ENCODE data around the gene FAM8A1. TPM values are rescaled to one million over a fixed set of nuclear protein-coding genes. Genes with fewer than 3 reads are reported as not detected.
A peak's percentile ranks its signal among the peaks of the same experiment; 100 is the strongest.

The FAM8A1 gene
- 10 to 100 TPM; 35.6 to 47.6 (median 36.2) TPM for total RNA-seq

- peak; percentile 54 to 91 (median 66) for TF ChIP-seq CTCF (IDR thresholded peaks at IDR 0.05)
- TF ChIP-seq POLR2A (IDR thresholded peaks at IDR 0.05), result peak; percentile 62 to 84
- peak; percentile 15 to 94 for TF ChIP-seq EP300 (IDR thresholded peaks at IDR 0.05)
- 2 to 6% methylated on average over 26 to 30 of the region's 42 CpGs for WGBS, 2 donors
- H3K9me3 ChIP-seq, result no peaks in the 10 kb centered on the region
- H3K4me1 ChIP-seq, result peaks cover 0 to 28% (median 4%) of the 10 kb centered on the region in 4 donors
- peak; percentile 89 to 92 for DNase-seq (ENCODE audit: low spot score in 2 of 2)
- no peaks in the 10 kb centered on the region for H3K27me3 ChIP-seq
- peak within 1 kb of the TSS; percentile 80 to 100 (median 95) for H3K4me3 ChIP-seq
- peak within 1 kb of the TSS; percentile 95 to 99 (median 98) for H3K27ac ChIP-seq
- H3K36me3 ChIP-seq, result peaks cover 0 to 19% (median 0%) of the 10 kb centered on the region in 3 donors
These were observed at the start of gene FAM8A1 for GRCh38 chr6:17599877-17600526. FAM8A1 (plus strand) TSS chr6:17600302; CDS start chr6:17600410, 108 bp downstream.

- no peak for DNase-seq (ENCODE audit: low spot score in 2 of 2)
- H3K36me3 ChIP-seq, result no peaks in the 10 kb centered on the region
- no peaks in the 10 kb centered on the region for H3K9me3 ChIP-seq
- H3K4me3 ChIP-seq, result no peak overlapping the region
- H3K27ac ChIP-seq, result no peak overlapping the region
- 91 to 97% methylated on average over 9 of the region's 9 CpGs for WGBS, 2 donors
- TF ChIP-seq EP300 (IDR thresholded peaks at IDR 0.05) (no peak), POLR2A (IDR thresholded peaks at IDR 0.05) (no peak), CTCF (IDR thresholded peaks at IDR 0.05) (no peak)
- H3K4me1 ChIP-seq, result no peaks in the 10 kb centered on the region
- no peaks in the 10 kb centered on the region for H3K27me3 ChIP-seq
These were observed 48.6 kb upstream of the FAM8A1 start for GRCh38 chr6:17551383-17551958.

GRCh38 chr6:17552861-17553260 is 47.2 kb upstream of the FAM8A1 start:
- H3K36me3 ChIP-seq, result no peaks in the 10 kb centered on the region
- TF ChIP-seq CTCF (IDR thresholded peaks at IDR 0.05) (no peak), EP300 (IDR thresholded peaks at IDR 0.05) (no peak), POLR2A (IDR thresholded peaks at IDR 0.05) (no peak)
- 51 to 84% methylated on average over 3 of the region's 3 CpGs for WGBS, 2 donors

GRCh38 chr6:17556014-17556413 is 44.1 kb upstream of the FAM8A1 start:
- DNase-seq (ENCODE audit: low spot score in 2 of 2), result no peak
- WGBS, 2 donors, result 84 to 90% methylated on average over 4 of the region's 4 CpGs
- H3K27ac ChIP-seq, result no peak overlapping the region
- H3K4me3 ChIP-seq, result no peak overlapping the region
- H3K9me3 ChIP-seq, result no peaks in the 10 kb centered on the region
- no peaks in the 10 kb centered on the region for H3K36me3 ChIP-seq
- H3K27me3 ChIP-seq, result no peaks in the 10 kb centered on the region
- TF ChIP-seq EP300 (IDR thresholded peaks at IDR 0.05) (no peak), CTCF (IDR thresholded peaks at IDR 0.05) (no peak), POLR2A (IDR thresholded peaks at IDR 0.05) (no peak)
- no peaks in the 10 kb centered on the region for H3K4me1 ChIP-seq

More at GRCh38 chr6:17552861-17553260, 47.2 kb upstream of the FAM8A1 start:
- Histone ChIP-seq H3K27me3 (no peaks in the 10 kb centered on the region), H3K4me3 (no peak overlapping the region), H3K27ac (no peak overlapping the region), H3K4me1 (no peaks in the 10 kb centered on the region), H3K9me3 (no peaks in the 10 kb centered on the region)
- DNase-seq (ENCODE audit: low spot score in 2 of 2), result no peak

- H3K9me3 ChIP-seq, result peaks cover 0 to 13% (median 0%) of the 10 kb centered on the region in 4 donors
- no peaks in the 10 kb centered on the region for H3K36me3 ChIP-seq
- H3K27ac ChIP-seq, result no peak overlapping the region
- no peak overlapping the region for H3K4me3 ChIP-seq
- H3K4me1 ChIP-seq, result no peaks in the 10 kb centered on the region
- TF ChIP-seq CTCF (IDR thresholded peaks at IDR 0.05) (no peak), POLR2A (IDR thresholded peaks at IDR 0.05) (no peak), EP300 (IDR thresholded peaks at IDR 0.05) (no peak)
- DNase-seq (ENCODE audit: low spot score in 2 of 2), result no peak
- no peaks in the 10 kb centered on the region for H3K27me3 ChIP-seq
- WGBS, 2 donors, result 87 to 92% methylated on average over 3 of the region's 3 CpGs
These were observed 37.5 kb upstream of the FAM8A1 start for GRCh38 chr6:17562636-17563035.
